ENCODE data around the gene ENOPH1.
"Not testable (repeated sequence)": the region's sequence is repeated elsewhere in the genome, so short reads cannot be mapped to it uniquely, and the experiment has no call there.

Gene ENOPH1

GRCh38 chr4:82430193-82430963 is at the start of gene ENOPH1, which contains the start of gene HNRNPDL:
Gene ENOPH1 (plus strand): TSS chr4:82430590. CDS start chr4:82430830, 240 bp downstream.
Gene HNRNPDL (minus strand): TSS chr4:82430462. CDS start chr4:82429690, 772 bp downstream.
- peak; percentile 95 for DNase-seq

GRCh38 chr4:82380831-82381230 is 49.6 kb upstream of the ENOPH1 start:
- no peak for DNase-seq

GRCh38 chr4:82381235-82381634 is 49.2 kb upstream of the ENOPH1 start:
- no peak for DNase-seq

- no peak for DNase-seq
Measured at GRCh38 chr4:82381661-82382296, 48.6 kb upstream of the ENOPH1 start.

GRCh38 chr4:82382751-82383150 is 47.6 kb upstream of the ENOPH1 start:
- DNase-seq: no peak

- not testable (repeated sequence) for DNase-seq
Measured at GRCh38 chr4:82386312-82386711, 44.1 kb upstream of the ENOPH1 start.

GRCh38 chr4:82388405-82388804 is 42.0 kb upstream of the ENOPH1 start:
- DNase-seq: no peak

GRCh38 chr4:82390061-82390460 is 40.3 kb upstream of the ENOPH1 start:
- not testable (repeated sequence) for DNase-seq

GRCh38 chr4:82394896-82395295 is 35.5 kb upstream of the ENOPH1 start:
- DNase-seq: no peak

GRCh38 chr4:82397527-82397926 is 32.9 kb upstream of the ENOPH1 start:
- no peak for DNase-seq

- no peak for DNase-seq
Measured at GRCh38 chr4:82398263-82398662, 32.1 kb upstream of the ENOPH1 start.

GRCh38 chr4:82401600-82401999 is 28.8 kb upstream of the ENOPH1 start:
- DNase-seq: no peak

GRCh38 chr4:82402196-82402775 is 28.1 kb upstream of the ENOPH1 start:
- no peak for DNase-seq

- no peak for DNase-seq
Measured at GRCh38 chr4:82403725-82404124, 26.7 kb upstream of the ENOPH1 start.

GRCh38 chr4:82415061-82415460 is 15.3 kb upstream of the ENOPH1 start:
- DNase-seq: not testable (repeated sequence)

- no peak for DNase-seq
Measured at GRCh38 chr4:82415922-82416365, 14.4 kb upstream of the ENOPH1 start.

- DNase-seq: no peak
Measured at GRCh38 chr4:82419451-82419850, 10.9 kb upstream of the ENOPH1 start.

- DNase-seq: no peak
Measured at GRCh38 chr4:82421796-82422560, 8.4 kb upstream of the ENOPH1 start.

- DNase-seq: no peak
Measured at GRCh38 chr4:82422616-82423015, 7.8 kb upstream of the ENOPH1 start.

GRCh38 chr4:82423245-82424054 is 6.9 kb upstream of the ENOPH1 start:
- peak; percentile 14 for DNase-seq

- DNase-seq: no peak
Measured at GRCh38 chr4:82425478-82425877, 4.9 kb upstream of the ENOPH1 start.

- no peak for DNase-seq
Measured at GRCh38 chr4:82428526-82428968, 1.8 kb upstream of the ENOPH1 start.

Data from NCI-H226 (cell line).